H1 (cell line): ENCODE measurements around the gene PBOV1. TPM values are rescaled to one million over a fixed set of nuclear protein-coding genes. Genes with fewer than 3 reads are reported as not detected.
A peak's percentile ranks its signal among the peaks of the same experiment; 100 is the strongest.

Source experiments
- CTCF ChIA-PET: fragments of 300-600 bp; sonication (Branson Sonifier 250); formaldehyde crosslinking; loops from one replicate; lab custom pipeline; 2021; ENCODE audit not compliant: partially characterized antibody; lab: Charles Lee
- POLR2A ChIA-PET: fragments of 300-600 bp; sonication (Branson Sonifier 250); formaldehyde crosslinking; loops from one replicate; lab custom pipeline; 2021; ENCODE audit warnings: inconsistent platforms; ENCODE audit not compliant: partially characterized antibody; lab: Charles Lee
- DNase-seq, 2 experiments: peaks; one replicate each; pipeline versions ENCODE4 v3.0.0 to v3.0.0-alpha.2; 2010 to 2022; ENCODE audit warnings: low spot score in 2 of 2, low read depth in 1 of 2, mixed read lengths in 1 of 2
- FAIRE-seq: peaks from 2 replicates; lab custom pipeline; 2011; peaks lifted over from hg19 to GRCh38; lab: Jason Lieb, UNC
- H2AFZ ChIP-seq: 2 replicates; pipeline ENCODE4 v1.8.1; 2012; ENCODE audit warnings: low read length, inconsistent platforms
- H2AK5ac ChIP-seq: 2 replicates; pipeline ENCODE4 v1.6.1; 2013; ENCODE audit warnings: low read depth, low read length
- H2BK120ac ChIP-seq: replicated peaks from 2 replicates; pipeline ENCODE3; 2013; ENCODE audit warnings: low read depth, low read length, inconsistent platforms
- H2BK12ac ChIP-seq: 2 replicates; pipeline ENCODE4 v1.6.1; 2013; ENCODE audit warnings: low read depth, low read length
- H2BK15ac ChIP-seq: 2 replicates; pipeline ENCODE4 v1.6.1; 2013; ENCODE audit warnings: low read length
- H2BK20ac ChIP-seq: 2 replicates; pipeline ENCODE4 v1.6.1; 2013; ENCODE audit warnings: low read length
- H2BK5ac ChIP-seq: 2 replicates; pipeline ENCODE4 v1.6.1; 2013; ENCODE audit warnings: low read depth, low read length
- H3K14ac ChIP-seq: 2 replicates; pipeline ENCODE4 v1.6.1; 2013; ENCODE audit warnings: inconsistent platforms; ENCODE audit not compliant: insufficient read length
- H3K18ac ChIP-seq: 2 replicates; pipeline ENCODE4 v1.6.1; 2013; ENCODE audit warnings: low read length; ENCODE audit errors: extremely low read depth
- H3K23ac ChIP-seq: 2 replicates; pipeline ENCODE4 v1.6.1; 2013; ENCODE audit warnings: inconsistent platforms; ENCODE audit not compliant: insufficient read length
- H3K23me2 ChIP-seq: 2 replicates; pipeline ENCODE4 v1.6.1; 2013; ENCODE audit warnings: low read depth, low read length
- H3K27ac ChIP-seq: 2 replicates; pipeline ENCODE4 v1.6.1; 2011; ENCODE audit warnings: low read depth, low read length, inconsistent platforms
- H3K27me3 ChIP-seq, 4 experiments: replicated peaks in 1 of 4; 1 replicate in 1 of 4; 2 replicates in 3 of 4; pipeline versions ENCODE4 v1.6.1 to v1.8.1; 2011 to 2013; ENCODE audit warnings: low read length in 3 of 4, mild to moderate bottlenecking in 3 of 4, inconsistent platforms in 2 of 4, mixed read lengths in 2 of 4, moderate library complexity in 1 of 4; ENCODE audit not compliant: control insufficient read depth in 3 of 4, insufficient read depth in 3 of 4; ENCODE audit errors: extremely low read depth in 1 of 4
- H3K36me3 ChIP-seq, 4 experiments: 2 replicates each; pipeline versions ENCODE4 v1.6.1 to v1.8.1; 2011 to 2013; ENCODE audit warnings: mild to moderate bottlenecking in 4 of 4, low read length in 3 of 4, moderate library complexity in 2 of 4, control low read depth in 1 of 4, inconsistent platforms in 1 of 4; ENCODE audit not compliant: insufficient read depth in 4 of 4, control insufficient read depth in 2 of 4
- H3K4ac ChIP-seq: replicated peaks from 2 replicates; pipeline ENCODE3; 2013; ENCODE audit warnings: low read length, low read depth, mixed read lengths, inconsistent platforms; ENCODE audit not compliant: insufficient read length
- H3K4me1 ChIP-seq, 4 experiments: replicated peaks in 1 of 4; 1 replicate in 1 of 4; 2 replicates in 3 of 4; pipeline versions ENCODE4 v1.6.1 to v1.8.1; 2011 to 2013; ENCODE audit warnings: low read length in 3 of 4, inconsistent platforms in 2 of 4, mixed read lengths in 1 of 4; ENCODE audit not compliant: insufficient read depth in 4 of 4, control insufficient read depth in 3 of 4
- H3K4me2 ChIP-seq, 2 experiments: 2 replicates each; pipeline versions ENCODE4 v1.6.1 to v1.8.1; 2011 to 2013; ENCODE audit warnings: low read depth in 2 of 2, low read length in 2 of 2, control low read depth in 1 of 2, inconsistent platforms in 1 of 2, mild to moderate bottlenecking in 1 of 2; ENCODE audit not compliant: insufficient read depth in 1 of 2
- H3K4me3 ChIP-seq, 4 experiments: fragments of 200-600, 300-600 bp in 1 of 4; sonication (generic), shearing (Covaris generic), sonication (Bioruptor Twin) in 1 of 4; 2 replicates each; pipeline versions ENCODE4 v1.5.1 to v1.8.1; 2011 to 2016; ENCODE audit warnings: low read length in 4 of 4, low read depth in 3 of 4, control low read depth in 2 of 4, inconsistent platforms in 2 of 4, mild to moderate bottlenecking in 2 of 4, mixed read lengths in 1 of 4, moderate library complexity in 1 of 4; ENCODE audit not compliant: insufficient read depth in 2 of 4; ENCODE audit errors: extremely low read depth in 1 of 4
- H3K56ac ChIP-seq: replicated peaks from 2 replicates; pipeline ENCODE3; 2013; ENCODE audit warnings: low read depth, mild to moderate bottlenecking, mixed read lengths, low read length, inconsistent platforms; ENCODE audit not compliant: insufficient read length
- H3K79me1 ChIP-seq: 2 replicates; pipeline ENCODE4 v1.6.1; 2013; ENCODE audit warnings: low read depth, low read length, control low read depth
- H3K79me2 ChIP-seq, 2 experiments: 2 replicates each; pipeline versions ENCODE4 v1.6.1 to v1.8.1; 2012 to 2013; ENCODE audit warnings: low read length in 2 of 2, mild to moderate bottlenecking in 2 of 2, inconsistent platforms in 1 of 2; ENCODE audit not compliant: insufficient read depth in 2 of 2, control insufficient read depth in 1 of 2
- H3K9ac ChIP-seq, 4 experiments: replicated peaks in 1 of 4; 1 replicate in 1 of 4; 2 replicates in 3 of 4; pipeline versions ENCODE4 v1.6.1 to v1.8.1; 2011 to 2013; ENCODE audit warnings: low read depth in 3 of 4, low read length in 3 of 4, control low read depth in 2 of 4, mild to moderate bottlenecking in 2 of 4, moderate library complexity in 2 of 4, inconsistent platforms in 1 of 4; ENCODE audit errors: extremely low read depth in 1 of 4
- H3K9me3 ChIP-seq, 2 experiments: 2 replicates each; pipeline versions ENCODE4 v1.6.1 to v1.8.1; 2012 to 2013; ENCODE audit warnings: mild to moderate bottlenecking in 2 of 2, moderate library complexity in 2 of 2, control low read depth in 1 of 2, inconsistent platforms in 1 of 2, low read depth in 1 of 2, low read length in 1 of 2, mixed read lengths in 1 of 2; ENCODE audit not compliant: insufficient read depth in 2 of 2
- H4K20me1 ChIP-seq, 2 experiments: replicated peaks in 1 of 2; 2 replicates each; pipeline versions ENCODE3 to v1.8.1; 2011 to 2013; ENCODE audit warnings: inconsistent platforms in 2 of 2, low read length in 2 of 2, mild to moderate bottlenecking in 1 of 2; ENCODE audit not compliant: insufficient read depth in 2 of 2, control insufficient read depth in 1 of 2
- H4K5ac ChIP-seq: 2 replicates; pipeline ENCODE4 v1.6.1; 2013; ENCODE audit warnings: low read length, low read depth, mixed read lengths, inconsistent platforms; ENCODE audit not compliant: insufficient read length
- H4K8ac ChIP-seq: 2 replicates; pipeline ENCODE4 v1.8.0; 2013; ENCODE audit warnings: mild to moderate bottlenecking, moderate library complexity, low read length, inconsistent platforms; ENCODE audit not compliant: insufficient read depth; ENCODE audit errors: extremely low read depth
- H4K91ac ChIP-seq: replicated peaks from 2 replicates; pipeline ENCODE3; 2013; ENCODE audit warnings: low read length, mixed read lengths, inconsistent platforms; ENCODE audit not compliant: insufficient read length
- CHD2 ChIP-seq: IDR thresholded peaks from 2 replicates; pipeline ENCODE4 v1.6.1; 2012; ENCODE audit warnings: low read length, improper control_type of control experiment
- CTBP2 ChIP-seq: IDR thresholded peaks from 2 replicates; pipeline ENCODE4 v1.7.0; 2011; ENCODE audit warnings: borderline replicate concordance, mild to moderate bottlenecking, moderate library complexity, mixed read lengths, low read length; ENCODE audit not compliant: insufficient read depth, insufficient read length
- GABPA ChIP-seq: IDR thresholded peaks from 2 replicates; pipeline ENCODE4 v1.6.1; 2011; ENCODE audit warnings: mild to moderate bottlenecking, low read length, moderate library complexity, borderline replicate concordance; ENCODE audit not compliant: insufficient read depth
- MAX ChIP-seq: IDR thresholded peaks from 2 replicates; pipeline ENCODE4 v1.6.1; 2012; ENCODE audit warnings: inconsistent platforms
- NRF1 ChIP-seq: IDR thresholded peaks from 2 replicates; pipeline ENCODE4 v1.6.1; 2011; ENCODE audit warnings: mild to moderate bottlenecking, low read depth, low read length, improper control_type of control experiment
- RFX5 ChIP-seq: IDR thresholded peaks from 2 replicates; pipeline ENCODE4 v1.6.1; 2011; ENCODE audit warnings: low read depth, low read length, improper control_type of control experiment, borderline replicate concordance
- SAP30 ChIP-seq: fragments of 300-600 bp; sonication (generic); IDR thresholded peaks from 2 replicates; pipeline ENCODE4 v1.7.1; 2012; ENCODE audit warnings: low read length, moderate library complexity, mild to moderate bottlenecking, inconsistent platforms; ENCODE audit not compliant: insufficient read depth, insufficient replicate concordance
- SUZ12 ChIP-seq: fragments of 200-600 bp; sonication (generic); IDR thresholded peaks from 2 replicates; pipeline ENCODE4 v1.6.1; 2012; ENCODE audit warnings: mild to moderate bottlenecking, inconsistent platforms, low read length, moderate library complexity, mixed read lengths
- TAF1 ChIP-seq: IDR thresholded peaks from 2 replicates; pipeline ENCODE4 v1.6.1; 2011; ENCODE audit warnings: mild to moderate bottlenecking, low read depth, low read length
- TAF7 ChIP-seq: optimal IDR thresholded peaks from 2 replicates; pipeline ENCODE3; 2011; ENCODE audit warnings: low read depth, mild to moderate bottlenecking, inconsistent platforms, low read length, moderate library complexity, borderline replicate concordance
- TEAD4 ChIP-seq: IDR thresholded peaks from 2 replicates; pipeline ENCODE4 v1.6.1; 2012; ENCODE audit warnings: low read depth, low read length, inconsistent platforms, mixed read lengths
- WGBS, 2 experiments: shearing (Covaris generic) in 1 of 2; methylation state at CpG; one replicate each; pipeline versions ENCODE4 v1.1.6 to v1.1.7; 2013 to 2015; ENCODE audit warnings: low lambda C conversion rate in 2 of 2, mixed read lengths in 2 of 2, inconsistent platforms in 1 of 2, low coverage in 1 of 2, missing lambda C conversion rate in 1 of 2; ENCODE audit not compliant: insufficient replicate concordance in 2 of 2, insufficient coverage in 1 of 2, insufficient read length in 1 of 2; ENCODE audit errors: extremely low coverage in 1 of 2, missing lambda C conversion rate in 1 of 2; 5-methylcytosine and 5-hydroxymethylcytosine counted together
- polyA plus RNA-seq, 7 experiments: library from polyadenylated mRNA; depleted of rRNA in 3 of 7; stranded (reverse) in 5 of 7; unstranded in 2 of 7; fragments of >200 nt in 5 of 7; fragments of 200-250 nt in 2 of 7; gene quantifications; 1 replicate in 5 of 7; 2 replicates in 1 of 7; 4 replicates in 1 of 7; pipeline versions ENCODE4 v1.2.1 to v1.2.3, GENCODE V29; 2011 to 2013; ENCODE audit warnings: missing spikeins in 2 of 7, mixed read lengths in 2 of 7
- total RNA-seq: library from RNA; stranded (reverse); fragmentation: NEBNext Ultra II Directional; extraction: Animal tissue kit (Norgen Biotek cat#: 25700); gene quantifications from 2 replicates; pipeline ENCODE4 v1.2.1, GENCODE V29; 2021
- TF ChIP-seq, protein P1 (sequence below): IDR thresholded peaks from 2 replicates; pipeline ENCODE4 v1.6.1; 2012; ENCODE audit warnings: low read length, inconsistent platforms

The PBOV1 gene
- total and polyA plus RNA-seq, 2 of the 8 experiments (the other 6 are each of a cell fraction or from before 2014, with no cell fraction given) = not detected

GRCh38 chr6:138237463-138237862 is 19.2 kb upstream of the PBOV1 start:
- FAIRE-seq (peak; percentile 42), DNase-seq (no peak)
- Histone ChIP-seq H2AK5ac (no peak overlapping the region), H2BK15ac (no peak overlapping the region), H3K18ac (no peak overlapping the region), H3K4me3 (no peak overlapping the region), H4K20me1 (no peaks in the 10 kb centered on the region), H4K91ac (no peak overlapping the region), H3K79me2 (no peaks in the 10 kb centered on the region), H3K56ac (no peak overlapping the region), H3K4me1 (no peaks in the 10 kb centered on the region), H3K9ac (no peak overlapping the region), H2BK20ac (no peak overlapping the region), H3K23me2 (no peaks in the 10 kb centered on the region), H3K4me2 (no peak overlapping the region; a peak in 1 of 4 replicates), H2BK120ac (no peak overlapping the region), H4K5ac (no peak overlapping the region), H3K27ac (no peak overlapping the region), H2BK12ac (no peak overlapping the region), H4K8ac (no peak overlapping the region), H3K79me1 (no peaks in the 10 kb centered on the region), H3K9me3 (no peaks in the 10 kb centered on the region), H3K23ac (no peak overlapping the region), H2AFZ (no peak overlapping the region), H2BK5ac (no peak overlapping the region), H3K36me3 (0 out of 8 replicates have a peak, but pooled peaks cover 0 to 3% (median 0%) of the 10 kb centered on the region in 4 experiments), H3K14ac (no peak overlapping the region), H3K27me3 (no peaks in the 10 kb centered on the region), H3K4ac (peak overlapping the region; percentile 34)
- ChIA-PET POLR2A (interaction anchor here (0.7 kb wide), 1 partner anchor 204 kb away, joined by 3 read pairs; no protein-coding TSS in a partner anchor), CTCF (interaction anchor here (1.5 to 2.5 kb wide), 2 partner anchors 26 to 121 kb away, joined by 4 to 7 read pairs; no protein-coding TSS in a partner anchor)
- 82% methylated on average over 2 of the region's 2 CpGs; no CpG with 5 or more reads in 1 of the 2 experiments for WGBS, 2 experiments
- TF ChIP-seq RFX5 (no peak), MAX (no peak), SAP30 (no peak), TEAD4 (no peak), GABPA (no peak), SUZ12 (no peak), TAF1 (no peak), NRF1 (no peak), TAF7 (no peak), CTBP2 (no peak), CHD2 (no peak)
- TF ChIP-seq, protein P1, sequence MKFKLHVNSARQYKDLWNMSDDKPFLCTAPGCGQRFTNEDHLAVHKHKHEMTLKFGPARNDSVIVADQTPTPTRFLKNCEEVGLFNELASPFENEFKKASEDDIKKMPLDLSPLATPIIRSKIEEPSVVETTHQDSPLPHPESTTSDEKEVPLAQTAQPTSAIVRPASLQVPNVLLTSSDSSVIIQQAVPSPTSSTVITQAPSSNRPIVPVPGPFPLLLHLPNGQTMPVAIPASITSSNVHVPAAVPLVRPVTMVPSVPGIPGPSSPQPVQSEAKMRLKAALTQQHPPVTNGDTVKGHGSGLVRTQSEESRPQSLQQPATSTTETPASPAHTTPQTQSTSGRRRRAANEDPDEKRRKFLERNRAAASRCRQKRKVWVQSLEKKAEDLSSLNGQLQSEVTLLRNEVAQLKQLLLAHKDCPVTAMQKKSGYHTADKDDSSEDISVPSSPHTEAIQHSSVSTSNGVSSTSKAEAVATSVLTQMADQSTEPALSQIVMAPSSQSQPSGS = no peak
